Cardiac muscle cell (in vitro differentiated cells and primary cell): ENCODE data around the gene RNF26. TPM values are rescaled to one million over a fixed set of nuclear protein-coding genes. Genes with fewer than 3 reads are reported as not detected.

Source experiments
- DNase-seq, 2 donors: peaks; one replicate each; pipeline versions ENCODE4 v3.0.0 to v3.0.0-alpha.2; 2010 to 2017; ENCODE audit warnings: low read depth in 1 of 2, low spot score in 1 of 2
- H3K27ac ChIP-seq: fragments of 200-600 bp; sonication (generic); 2 replicates; pipeline ENCODE4 v1.5.1; 2016
- H3K27me3 ChIP-seq: fragments of 200-600 bp; sonication (generic); 2 replicates; pipeline ENCODE4 v1.6.0; 2016; ENCODE audit warnings: control low read depth
- H3K36me3 ChIP-seq: fragments of 200-600 bp; sonication (generic); 2 replicates; pipeline ENCODE4 v1.5.1; 2016; ENCODE audit warnings: control low read depth
- H3K4me1 ChIP-seq: fragments of 200-600 bp; sonication (generic); 2 replicates; pipeline ENCODE4 v1.8.1; 2017; ENCODE audit warnings: low read depth, mild to moderate bottlenecking, mixed run types
- H3K4me3 ChIP-seq: fragments of 200-600 bp; sonication (generic); 2 replicates; pipeline ENCODE4 v1.5.1; 2016; ENCODE audit warnings: mild to moderate bottlenecking
- H3K9me3 ChIP-seq: fragments of 200-600 bp; sonication (generic); 2 replicates; pipeline ENCODE4 v1.5.1; 2017; ENCODE audit warnings: low read depth, mild to moderate bottlenecking, control low read depth
- CTCF ChIP-seq: IDR thresholded peaks from 2 replicates; pipeline ENCODE4 v1.5.1; 2012; ENCODE audit warnings: low read depth, mild to moderate bottlenecking, low read length
- polyA plus RNA-seq: library from polyadenylated mRNA; unstranded; fragments of >200 nt; fragmentation: Nextera tagmentation; extraction: Ambion mirVana; gene quantifications from 2 replicates; pipeline ENCODE4 v1.2.1, GENCODE V29; 2016
- total RNA-seq: library from RNA; depleted of rRNA; stranded (reverse); fragments of >200 nt; gene quantifications from 2 replicates; pipeline ENCODE4 v1.2.3, GENCODE V29; 2016

Gene RNF26
- total and polyA plus RNA-seq, 2 experiments from 2014 or later = 18.6 to 45.6 TPM

GRCh38 chr11:119303227-119303718 is 31.1 kb upstream of the RNF26 start:
- peaks cover 23% of the 10 kb centered on the region for H3K36me3 ChIP-seq
- H3K27ac ChIP-seq = no peak overlapping the region
- no peaks in the 10 kb centered on the region for H3K4me1 ChIP-seq
- no peak overlapping the region for H3K4me3 ChIP-seq
- H3K9me3 ChIP-seq = no peaks in the 10 kb centered on the region
- DNase-seq = no peak
- no peak for TF ChIP-seq CTCF
- no peaks in the 10 kb centered on the region for H3K27me3 ChIP-seq

- H3K36me3 ChIP-seq = no peaks in the 10 kb centered on the region
- peak overlapping the region; percentile 60 for H3K27ac ChIP-seq
- no peaks in the 10 kb centered on the region for H3K4me1 ChIP-seq
- H3K4me3 ChIP-seq = no peak overlapping the region
- no peaks in the 10 kb centered on the region for H3K27me3 ChIP-seq
- no peak for TF ChIP-seq CTCF
- H3K9me3 ChIP-seq = no peaks in the 10 kb centered on the region
- no peak for DNase-seq
Measured at GRCh38 chr11:119305556-119306372, 28.6 kb upstream of the RNF26 start.

GRCh38 chr11:119306373-119306890 is 27.9 kb upstream of the RNF26 start:
- Histone ChIP-seq H3K27me3 (no peaks in the 10 kb centered on the region), H3K4me3 (no peak overlapping the region), H3K9me3 (no peaks in the 10 kb centered on the region), H3K4me1 (no peaks in the 10 kb centered on the region), H3K36me3 (no peaks in the 10 kb centered on the region), H3K27ac (peak overlapping the region; percentile 60)
- TF ChIP-seq CTCF = no peak
- peak in 1 of 2 donors; percentile 46 for DNase-seq

GRCh38 chr11:119307219-119307618 is 27.1 kb upstream of the RNF26 start:
- TF ChIP-seq CTCF = peak; percentile 8
- no peaks in the 10 kb centered on the region for H3K36me3 ChIP-seq
- no peak for DNase-seq
- no peak overlapping the region for H3K4me3 ChIP-seq
- no peaks in the 10 kb centered on the region for H3K9me3 ChIP-seq
- H3K4me1 ChIP-seq = no peaks in the 10 kb centered on the region
- peak overlapping the region; percentile 60 for H3K27ac ChIP-seq
- H3K27me3 ChIP-seq = no peaks in the 10 kb centered on the region

GRCh38 chr11:119307974-119308373 is 26.4 kb upstream of the RNF26 start:
- Histone ChIP-seq H3K4me3 (no peak overlapping the region), H3K36me3 (no peaks in the 10 kb centered on the region), H3K27me3 (no peaks in the 10 kb centered on the region), H3K4me1 (no peaks in the 10 kb centered on the region), H3K27ac (no peak overlapping the region), H3K9me3 (no peaks in the 10 kb centered on the region)
- no peak for TF ChIP-seq CTCF
- DNase-seq = no peak
